SK-N-SH (cell line): ENCODE measurements around the gene C22orf42. TPM values are rescaled to one million over a fixed set of nuclear protein-coding genes. Genes with fewer than 3 reads are reported as not detected.

Experiments used
- CTCF ChIA-PET: fragments of 300-600, 350-600 bp; formaldehyde crosslinking; extraction: SDS; loops from one replicate; lab custom pipeline; 2021; lab: Yijun Ruan, JAX
- POLR2A ChIA-PET: fragments of 350-600 bp; sonication (Branson Sonifier 250); formaldehyde crosslinking; extraction: SDS; loops from one replicate; lab custom pipeline; 2020; ENCODE audit warnings: antibody characterized with exemption, inconsistent platforms; lab: Yijun Ruan, JAX
- DNase-seq: peaks from one replicate; pipeline ENCODE4 v3.0.0; 2012
- H2AFZ ChIP-seq: fragments of 200-600 bp; sonication (generic); 2 replicates; pipeline ENCODE4 v1.8.1; 2016; ENCODE audit warnings: antibody characterized with exemption, mild to moderate bottlenecking, low read depth
- H3F3A ChIP-seq: fragments of 200-600 bp; sonication (generic); replicated peaks from 2 replicates; pipeline ENCODE3; 2016; ENCODE audit warnings: antibody characterized with exemption, mild to moderate bottlenecking; ENCODE audit not compliant: insufficient read depth
- H3K27ac ChIP-seq, 2 experiments: fragments of 200-500 bp in 1 of 2; fragments of 200-600 bp in 1 of 2; sonication (Bioruptor generic) in 1 of 2; sonication (generic), shearing (Covaris generic) in 1 of 2; 2 replicates each; pipeline versions ENCODE4 v1.5.1 to v1.6.1; 2014 to 2016; ENCODE audit warnings: low read depth in 2 of 2, inconsistent platforms in 1 of 2, low read length in 1 of 2, mild to moderate bottlenecking in 1 of 2, mixed read lengths in 1 of 2
- H3K27me3 ChIP-seq: fragments of 200-600 bp; sonication (generic), shearing (Covaris generic); 2 replicates; pipeline ENCODE4 v1.6.1; 2016; ENCODE audit warnings: mixed run types; ENCODE audit not compliant: insufficient read depth
- H3K36me3 ChIP-seq, 2 experiments: fragments of 200-500 bp in 1 of 2; fragments of 200-600 bp in 1 of 2; sonication (Bioruptor generic) in 1 of 2; sonication (generic) in 1 of 2; replicated peaks in 1 of 2; 2 replicates each; pipeline versions ENCODE3 to v1.5.1; 2014 to 2016; ENCODE audit warnings: low read length in 1 of 2, mild to moderate bottlenecking in 1 of 2; ENCODE audit not compliant: insufficient read depth in 2 of 2, control insufficient read depth in 1 of 2
- H3K4me1 ChIP-seq, 2 experiments: fragments of 200-500 bp in 1 of 2; fragments of 200-600 bp in 1 of 2; sonication (Bioruptor generic) in 1 of 2; sonication (generic), shearing (Covaris generic) in 1 of 2; 2 replicates each; pipeline versions ENCODE4 v1.5.1 to v1.6.1; 2014 to 2016; ENCODE audit warnings: low read depth in 1 of 2, low read length in 1 of 2, mixed run types in 1 of 2; ENCODE audit not compliant: insufficient read depth in 2 of 2, control insufficient read depth in 1 of 2
- H3K4me2 ChIP-seq: fragments of 200-600 bp; sonication (generic), shearing (Covaris generic); 2 replicates; pipeline ENCODE4 v1.6.1; 2017; ENCODE audit warnings: mixed run types
- H3K4me3 ChIP-seq, 2 experiments: fragments of 200-500 bp in 1 of 2; fragments of 200-600 bp in 1 of 2; sonication (Bioruptor generic) in 1 of 2; sonication (generic), shearing (Covaris generic) in 1 of 2; 2 replicates each; pipeline versions ENCODE4 v1.5.1 to v1.8.1; 2014 to 2016; ENCODE audit warnings: low read depth in 2 of 2, inconsistent platforms in 1 of 2, low read length in 1 of 2, mild to moderate bottlenecking in 1 of 2, mixed read lengths in 1 of 2, moderate library complexity in 1 of 2
- H3K79me2 ChIP-seq: fragments of 200-600 bp; sonication (generic); 2 replicates; pipeline ENCODE4 v1.8.1; 2017; ENCODE audit warnings: mild to moderate bottlenecking; ENCODE audit not compliant: insufficient read depth
- H3K9ac ChIP-seq: fragments of 200-600 bp; sonication (generic); 2 replicates; pipeline ENCODE4 v1.6.1; 2017; ENCODE audit warnings: mixed run types
- H3K9me2 ChIP-seq: fragments of 200-600 bp; sonication (generic); 2 replicates; pipeline ENCODE4 v1.6.1; 2017; ENCODE audit warnings: mixed run types
- H3K9me3 ChIP-seq: fragments of 200-600 bp; sonication (generic); 2 replicates; pipeline ENCODE4 v1.6.1; 2017; ENCODE audit warnings: mixed run types, mild to moderate bottlenecking, moderate library complexity
- H4K20me1 ChIP-seq: fragments of 200-600 bp; sonication (generic); 2 replicates; pipeline ENCODE4 v1.6.1; 2017; ENCODE audit warnings: mild to moderate bottlenecking, mixed run types; ENCODE audit not compliant: insufficient read depth
- CHD2 ChIP-seq: fragments of 150-350 bp; IDR thresholded peaks from 2 replicates; pipeline ENCODE4 v1.6.1; 2018; ENCODE audit warnings: low read length; ENCODE audit not compliant: partially characterized antibody
- CTCF ChIP-seq: fragments of 200-600 bp; sonication (generic); IDR thresholded peaks from 2 replicates; pipeline ENCODE4 v1.6.1; 2017; ENCODE audit warnings: antibody characterized with exemption, mild to moderate bottlenecking, moderate library complexity
- ELF1 ChIP-seq: IDR thresholded peaks from 2 replicates; pipeline ENCODE4 v1.4.0; 2012
- EP300 ChIP-seq, 2 experiments: IDR thresholded peaks; 2 replicates each; pipeline versions ENCODE4 v1.4.0 to v1.6.1; 2012; ENCODE audit warnings: borderline replicate concordance in 1 of 2, low read depth in 1 of 2, low read length in 1 of 2
- EZH2phosphoT487 ChIP-seq: fragments of 200-600 bp; sonication (generic); IDR thresholded peaks from 2 replicates; pipeline ENCODE4 v1.6.1; 2017; ENCODE audit warnings: low read depth, mixed run types, mild to moderate bottlenecking, antibody characterized with exemption, moderate library complexity, borderline replicate concordance
- FOXM1 ChIP-seq: IDR thresholded peaks from 2 replicates; pipeline ENCODE4 v1.4.0; 2012; ENCODE audit warnings: low read depth, mild to moderate bottlenecking
- GATA2 ChIP-seq: sonication (generic); formaldehyde crosslinking; IDR thresholded peaks from 2 replicates; pipeline ENCODE4 v1.5.0; 2020; ENCODE audit warnings: mild to moderate bottlenecking, missing genetic modification reagents
- IRF3 ChIP-seq: fragments of 150-350 bp; IDR thresholded peaks from 2 replicates; pipeline ENCODE4 v1.6.1; 2016; ENCODE audit warnings: mild to moderate bottlenecking, low read depth, low read length
- PBX3 ChIP-seq: IDR thresholded peaks from 2 replicates; pipeline ENCODE4; 2012
- RAD21 ChIP-seq: IDR thresholded peaks from 2 replicates; pipeline ENCODE4 v1.6.1; 2012; ENCODE audit warnings: mild to moderate bottlenecking, low read length
- TCF12 ChIP-seq: IDR thresholded peaks from 2 replicates; pipeline ENCODE4 v1.4.0; 2012
- YY1 ChIP-seq: IDR thresholded peaks from 2 replicates; pipeline ENCODE4 v1.4.0; 2012; ENCODE audit warnings: low read depth, mild to moderate bottlenecking
- WGBS: methylation state at CpG from one replicate; pipeline ENCODE4 v1.1.6; 2017; ENCODE audit warnings: low lambda C conversion rate; 5-methylcytosine and 5-hydroxymethylcytosine counted together
- polyA plus RNA-seq, 3 experiments: library from polyadenylated mRNA; depleted of rRNA; stranded (reverse); fragments of >200 nt; gene quantifications; 2 replicates each; pipeline ENCODE4 v1.2.3, GENCODE V29; 2012

The C22orf42 gene
- polyA plus RNA-seq, 1 of the 3 experiments (the other 2 are of a cell fraction), result not detected

DNA sequence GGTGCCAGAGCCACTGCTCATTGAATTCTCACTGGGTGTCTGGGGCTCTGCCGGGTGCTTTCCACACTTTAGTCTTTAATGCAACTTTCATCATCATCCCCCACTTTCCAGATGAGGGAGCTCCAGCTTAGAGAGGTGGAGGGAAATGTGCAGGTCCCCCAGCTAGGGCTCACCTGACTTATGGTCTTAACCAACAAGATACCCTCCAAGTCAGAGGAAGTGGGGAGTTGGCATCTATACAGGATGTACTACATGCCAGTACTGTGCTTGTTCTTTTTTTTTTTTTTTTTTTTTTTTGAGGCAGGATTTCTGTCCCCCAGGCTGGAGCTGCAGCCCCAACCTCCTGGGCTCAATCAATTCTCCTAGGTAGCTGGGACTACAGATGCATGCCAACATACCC lies 26.3 kb downstream of the C22orf42 start:
- Histone ChIP-seq H3K4me2 (no peak overlapping the region), H3K79me2 (no peaks in the 10 kb centered on the region), H3K4me1 (no peaks in the 10 kb centered on the region), H3K27me3 (no peaks in the 10 kb centered on the region), H3K27ac (no peak overlapping the region), H3F3A (no peaks in the 10 kb centered on the region), H3K4me3 (no peak overlapping the region), H4K20me1 (no peaks in the 10 kb centered on the region), H3K9me2 (no peaks in the 10 kb centered on the region), H3K9me3 (no peaks in the 10 kb centered on the region), H3K9ac (no peak overlapping the region), H2AFZ (no peak overlapping the region), H3K36me3 (no peaks in the 10 kb centered on the region)
- POLR2A ChIA-PET, result no interaction called here
- WGBS, result 70% methylated on average over 1 of the region's 1 CpG
- DNase-seq, result no peak
- TF ChIP-seq PBX3, result no peak
- TF ChIP-seq EP300 (IDR thresholded peaks at IDR 0.05; ENCODE audit: borderline replicate concordance in 1 of 2, low read depth in 1 of 2, low read length in 1 of 2), result no peak
- TF ChIP-seq IRF3, result no peak
- no peak for TF ChIP-seq CTCF
- CTCF ChIA-PET, result interaction anchor here (0.8 to 1.4 kb wide), 3 partner anchors 9 to 70 kb away, joined by 3 to 5 read pairs (median 4); no protein-coding TSS in a partner anchor

GRCh38 chr22:32132126-32132525 lies 27.0 kb downstream of the C22orf42 start:
- ChIA-PET CTCF (interaction anchor here (1.4 to 1.5 kb wide), 2 partner anchors 28 to 257 kb away, joined by 4 read pairs; no protein-coding TSS in a partner anchor), POLR2A (no interaction called here)
- H3K9ac ChIP-seq, result no peak overlapping the region
- H3K36me3 ChIP-seq, result no peaks in the 10 kb centered on the region
- no peak overlapping the region for H2AFZ ChIP-seq
- 58% methylated on average over 8 of the region's 11 CpGs for WGBS
- H3K79me2 ChIP-seq, result no peaks in the 10 kb centered on the region
- H3K9me2 ChIP-seq, result no peaks in the 10 kb centered on the region
- H3K27me3 ChIP-seq, result no peaks in the 10 kb centered on the region
- no peaks in the 10 kb centered on the region for H4K20me1 ChIP-seq
- TF ChIP-seq YY1, result no peak
- TF ChIP-seq ELF1, result no peak
- H3K4me3 ChIP-seq, result no peak overlapping the region
- H3K27ac ChIP-seq, result no peak overlapping the region
- no peaks in the 10 kb centered on the region for H3K9me3 ChIP-seq
- no peak overlapping the region for H3K4me2 ChIP-seq
- no peak for DNase-seq
- no peaks in the 10 kb centered on the region for H3F3A ChIP-seq
- no peaks in the 10 kb centered on the region for H3K4me1 ChIP-seq

GRCh38 chr22:32130464-32130863 lies 28.6 kb downstream of the C22orf42 start:
- no peak overlapping the region for H2AFZ ChIP-seq
- POLR2A ChIA-PET, result no interaction called here
- no peaks in the 10 kb centered on the region for H4K20me1 ChIP-seq
- H3K79me2 ChIP-seq, result no peaks in the 10 kb centered on the region
- H3F3A ChIP-seq, result no peaks in the 10 kb centered on the region
- no peaks in the 10 kb centered on the region for H3K4me1 ChIP-seq
- WGBS, result 36% methylated on average over 2 of the region's 2 CpGs
- H3K9ac ChIP-seq, result no peak overlapping the region
- H3K36me3 ChIP-seq, result no peaks in the 10 kb centered on the region
- no peaks in the 10 kb centered on the region for H3K9me2 ChIP-seq
- no peaks in the 10 kb centered on the region for H3K9me3 ChIP-seq
- no peak overlapping the region for H3K4me2 ChIP-seq
- CTCF ChIA-PET, result no interaction called here
- H3K27me3 ChIP-seq, result no peaks in the 10 kb centered on the region
- H3K27ac ChIP-seq, result no peak overlapping the region
- no peak for DNase-seq
- no peak overlapping the region for H3K4me3 ChIP-seq
- no peak for TF ChIP-seq EP300 (IDR thresholded peaks at IDR 0.05; ENCODE audit: borderline replicate concordance in 1 of 2, low read depth in 1 of 2, low read length in 1 of 2)
- TF ChIP-seq RAD21, result no peak
- no peak for TF ChIP-seq IRF3
- TF ChIP-seq EZH2phosphoT487, result no peak
- no peak for TF ChIP-seq CHD2
- no peak for TF ChIP-seq FOXM1
- no peak for TF ChIP-seq GATA2 (CRISPR knock-in tag)
- no peak for TF ChIP-seq CTCF
- TF ChIP-seq TCF12, result no peak
- TF ChIP-seq PBX3, result no peak
